GM21576 (cell line): ENCODE results near the gene KISS1.

Experiments used
- ATAC-seq: cut with Tn5 transposase; IDR thresholded peaks from one replicate; pipeline ENCODE4 v1.9.1; 2021; ENCODE audit warnings: mild to moderate bottlenecking, moderate library complexity; ENCODE audit not compliant: unreplicated experiment

The KISS1 gene

GRCh38 chr1:204194080-204194479 is 2.2 kb downstream of the KISS1 start:
- ATAC-seq = no peak

- ATAC-seq = no peak
Observed at GRCh38 chr1:204192589-204193352, 3.5 kb downstream of the KISS1 start.

GRCh38 chr1:204192046-204192445 is 4.2 kb downstream of the KISS1 start:
- no peak for ATAC-seq

- ATAC-seq = no peak
Observed at GRCh38 chr1:204191456-204191855, 4.8 kb downstream of the KISS1 start.

- ATAC-seq = no peak
Observed at GRCh38 chr1:204190212-204191211, 5.8 kb downstream of the KISS1 start.

GRCh38 chr1:204188959-204189639 is 7.2 kb downstream of the KISS1 start:
- no peak for ATAC-seq

GRCh38 chr1:204186597-204186996 is 9.7 kb downstream of the KISS1 start:
- no peak for ATAC-seq

- no peak for ATAC-seq
Observed at GRCh38 chr1:204181116-204181515, 15.2 kb downstream of the KISS1 start.

GRCh38 chr1:204180133-204180532 is 16.2 kb downstream of the KISS1 start:
- no peak for ATAC-seq

GRCh38 chr1:204178487-204179281 is 17.6 kb downstream of the KISS1 start:
- ATAC-seq = no peak

GRCh38 chr1:204177133-204177532 is 19.2 kb downstream of the KISS1 start:
- no peak for ATAC-seq

- no peak for ATAC-seq
Observed at GRCh38 chr1:204176049-204176448, 20.2 kb downstream of the KISS1 start.

- no peak for ATAC-seq
Observed at GRCh38 chr1:204174958-204175357, 21.3 kb downstream of the KISS1 start.

GRCh38 chr1:204172404-204173029 is 23.8 kb downstream of the KISS1 start:
- no peak for ATAC-seq

- ATAC-seq = no peak
Observed at GRCh38 chr1:204171751-204172178, 24.5 kb downstream of the KISS1 start.

- ATAC-seq = no peak
Observed at GRCh38 chr1:204170494-204171155, 25.7 kb downstream of the KISS1 start.

- ATAC-seq = no peak
Observed at GRCh38 chr1:204169858-204170257, 26.4 kb downstream of the KISS1 start.

GRCh38 chr1:204167730-204168129 is 28.6 kb downstream of the KISS1 start:
- no peak for ATAC-seq

- no peak for ATAC-seq
Observed at GRCh38 chr1:204166219-204166618, 30.1 kb downstream of the KISS1 start, which contains the start of gene REN. Gene REN, minus strand, starts transcription at chr1:204166337. Its CDS starts 44 bp downstream, at chr1:204166293.
